Stimulated activated naive CD8-positive, alpha-beta T cell treated with anti-CD3 and anti-CD28 coated beads, Interleukin-15, amount 100 ng/mL, for 72 hours (primary cell): ENCODE results near the gene TGM3.
"Not testable (repeated sequence)": the region's sequence is repeated elsewhere in the genome, so short reads cannot be mapped to it uniquely, and the experiment has no call there.

ENCODE experiments used
- ATAC-seq: fragments of 150-1000 bp; cut with Tn5 transposase; 2 replicates; pipeline ENCODE4 v1.10.0; 2021; ENCODE audit warnings: mild to moderate bottlenecking, moderate library complexity
- DNase-seq, 2 donors: peaks; one replicate each; pipeline ENCODE4 v3.0.0; 2021 to 2022
- H3K27ac Mint-ChIP-seq, 2 donors: one replicate each; pipeline ENCODE4 v1.8.0; 2022; ENCODE audit warnings: mild to moderate bottlenecking in 2 of 2, mixed read lengths in 2 of 2, moderate library complexity in 2 of 2
- H3K27me3 Mint-ChIP-seq: one replicate; pipeline ENCODE4 v1.8.0; 2022; ENCODE audit warnings: mixed read lengths
- H3K4me1 Mint-ChIP-seq: one replicate; pipeline ENCODE4 v1.8.0; 2022; ENCODE audit warnings: mild to moderate bottlenecking, mixed read lengths
- H3K4me3 Mint-ChIP-seq, 2 donors: one replicate each; pipeline ENCODE4 v1.8.0; 2022; ENCODE audit warnings: mild to moderate bottlenecking in 2 of 2, mixed read lengths in 2 of 2, moderate library complexity in 1 of 2
- H3K9me3 Mint-ChIP-seq, 2 donors: one replicate each; pipeline ENCODE4 v1.8.0; 2022; ENCODE audit warnings: mixed read lengths in 2 of 2

The TGM3 gene, protein sequence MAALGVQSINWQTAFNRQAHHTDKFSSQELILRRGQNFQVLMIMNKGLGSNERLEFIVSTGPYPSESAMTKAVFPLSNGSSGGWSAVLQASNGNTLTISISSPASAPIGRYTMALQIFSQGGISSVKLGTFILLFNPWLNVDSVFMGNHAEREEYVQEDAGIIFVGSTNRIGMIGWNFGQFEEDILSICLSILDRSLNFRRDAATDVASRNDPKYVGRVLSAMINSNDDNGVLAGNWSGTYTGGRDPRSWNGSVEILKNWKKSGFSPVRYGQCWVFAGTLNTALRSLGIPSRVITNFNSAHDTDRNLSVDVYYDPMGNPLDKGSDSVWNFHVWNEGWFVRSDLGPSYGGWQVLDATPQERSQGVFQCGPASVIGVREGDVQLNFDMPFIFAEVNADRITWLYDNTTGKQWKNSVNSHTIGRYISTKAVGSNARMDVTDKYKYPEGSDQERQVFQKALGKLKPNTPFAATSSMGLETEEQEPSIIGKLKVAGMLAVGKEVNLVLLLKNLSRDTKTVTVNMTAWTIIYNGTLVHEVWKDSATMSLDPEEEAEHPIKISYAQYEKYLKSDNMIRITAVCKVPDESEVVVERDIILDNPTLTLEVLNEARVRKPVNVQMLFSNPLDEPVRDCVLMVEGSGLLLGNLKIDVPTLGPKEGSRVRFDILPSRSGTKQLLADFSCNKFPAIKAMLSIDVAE

GRCh38 chr20:2295886-2296515, at the start of gene TGM3:
TGM3 (plus strand) TSS chr20:2296001; CDS start chr20:2296064, 63 bp downstream.
- DNase-seq (no peak), ATAC-seq (no peak)
- Mint-ChIP-seq H3K27ac (no peak within 1 kb of the TSS), H3K4me3 (no peak within 1 kb of the TSS), H3K9me3 (no peaks in the 10 kb centered on the region), H3K27me3 (peaks cover 11% of the 10 kb centered on the region), H3K4me1 (peaks cover 4% of the 10 kb centered on the region)

DNA sequence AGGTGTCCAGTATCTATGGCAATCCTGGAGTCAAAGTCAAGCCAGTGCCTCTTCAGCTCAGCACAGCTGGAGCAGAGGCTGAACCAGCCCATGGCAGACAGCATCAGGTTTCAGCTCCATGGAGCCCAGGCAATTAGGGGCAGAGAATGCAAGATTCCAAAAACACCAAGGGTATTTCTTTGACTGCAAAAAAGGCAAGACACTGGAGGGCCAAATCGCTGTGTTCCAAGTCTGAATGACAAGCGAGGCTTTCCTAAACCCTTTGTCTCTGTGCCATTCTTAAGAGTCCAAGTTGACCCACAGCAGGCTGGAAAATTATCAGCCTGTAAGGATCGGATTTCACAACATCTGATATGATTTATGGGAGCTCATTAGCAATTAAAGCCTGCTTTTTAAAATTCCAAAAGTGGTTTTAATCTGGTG, 49.7 kb upstream of the TGM3 start:
- peaks cover 24% of the 10 kb centered on the region for H3K27me3 Mint-ChIP-seq
- no peak for DNase-seq
- H3K4me1 Mint-ChIP-seq, result no peaks in the 10 kb centered on the region
- ATAC-seq, result no peak
- no peaks in the 10 kb centered on the region for H3K9me3 Mint-ChIP-seq
- no peak overlapping the region for H3K4me3 Mint-ChIP-seq
- no peak overlapping the region for H3K27ac Mint-ChIP-seq

GRCh38 chr20:2248837-2249236, 47.0 kb upstream of the TGM3 start:
- H3K27ac Mint-ChIP-seq, result peak overlapping the region in 1 of 2 donors; percentile 62
- H3K27me3 Mint-ChIP-seq, result peaks cover 37% of the 10 kb centered on the region
- DNase-seq, result no peak
- no peak overlapping the region for H3K4me3 Mint-ChIP-seq
- ATAC-seq, result no peak
- no peaks in the 10 kb centered on the region for H3K9me3 Mint-ChIP-seq
- H3K4me1 Mint-ChIP-seq, result no peaks in the 10 kb centered on the region

DNA sequence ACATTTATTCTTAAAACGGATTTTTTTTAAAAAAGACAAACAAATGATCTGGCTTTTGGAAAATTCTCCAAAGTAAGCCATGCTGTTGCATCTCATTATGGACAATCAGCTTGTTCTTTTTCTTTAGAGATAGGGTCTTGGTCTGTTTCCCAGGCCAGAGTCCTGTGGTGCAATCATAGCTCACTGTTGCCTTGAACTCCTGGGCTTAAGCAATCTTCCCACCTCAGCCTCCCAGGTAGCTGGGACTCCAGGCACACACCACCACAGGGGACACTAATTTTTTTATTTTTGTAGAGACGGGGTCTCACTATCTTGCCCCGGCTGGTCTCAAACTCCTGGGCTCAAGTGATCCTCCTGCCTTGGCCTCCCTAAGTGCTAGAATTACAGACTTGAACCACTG, 45.9 kb upstream of the TGM3 start:
- Mint-ChIP-seq H3K4me1 (no peaks in the 10 kb centered on the region), H3K4me3 (no peak overlapping the region), H3K9me3 (no peaks in the 10 kb centered on the region), H3K27me3 (peaks cover 33% of the 10 kb centered on the region), H3K27ac (no peak overlapping the region)
- ATAC-seq, result no peak
- no peak for DNase-seq

GRCh38 chr20:2252419-2252997, 43.3 kb upstream of the TGM3 start:
- Mint-ChIP-seq H3K4me1 (no peaks in the 10 kb centered on the region), H3K4me3 (no peak overlapping the region), H3K9me3 (no peaks in the 10 kb centered on the region), H3K27ac (no peak overlapping the region), H3K27me3 (peaks cover 33% of the 10 kb centered on the region)
- ATAC-seq (no peak), DNase-seq (no peak)

GRCh38 chr20:2253256-2253655, 42.5 kb upstream of the TGM3 start:
- no peaks in the 10 kb centered on the region for H3K4me1 Mint-ChIP-seq

DNA sequence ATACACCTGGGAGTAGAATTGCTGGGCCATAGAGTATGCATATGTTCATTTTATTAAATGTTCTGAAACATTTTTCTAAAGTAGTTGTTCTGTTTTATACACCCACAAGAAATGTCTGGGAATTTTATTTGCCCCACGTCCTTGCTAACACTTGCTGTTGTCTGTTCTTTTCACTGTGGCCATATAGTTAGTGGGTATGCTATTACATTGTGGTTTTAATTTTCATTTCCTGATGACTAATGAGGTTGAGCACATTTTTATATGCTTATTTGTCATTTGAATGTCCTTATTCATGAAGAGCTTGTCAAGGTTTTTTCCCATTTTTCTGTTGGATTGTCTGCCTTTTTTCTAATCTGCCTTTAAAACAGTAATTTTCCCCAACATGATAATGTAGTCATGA, 41.5 kb upstream of the TGM3 start:
- peak overlapping the region in 1 of 2 donors; percentile 74 for H3K27ac Mint-ChIP-seq
- H3K4me1 Mint-ChIP-seq, result no peaks in the 10 kb centered on the region
- H3K27me3 Mint-ChIP-seq, result peaks cover 35% of the 10 kb centered on the region
- no peaks in the 10 kb centered on the region for H3K9me3 Mint-ChIP-seq
- ATAC-seq, result no peak
- H3K4me3 Mint-ChIP-seq, result no peak overlapping the region
- no peak for DNase-seq

More at GRCh38 chr20:2253256-2253655, 42.5 kb upstream of the TGM3 start:
- ATAC-seq, result no peak
- Mint-ChIP-seq H3K27me3 (peaks cover 32% of the 10 kb centered on the region), H3K4me3 (no peak overlapping the region), H3K27ac (no peak overlapping the region), H3K9me3 (no peaks in the 10 kb centered on the region)
- DNase-seq, result no peak

GRCh38 chr20:2255926-2256531, 39.8 kb upstream of the TGM3 start:
- DNase-seq (no peak), ATAC-seq (no peak)
- H3K27ac Mint-ChIP-seq, result peak overlapping the region in 1 of 2 donors; percentile 89
- no peak overlapping the region for H3K4me3 Mint-ChIP-seq
- peaks cover 44% of the 10 kb centered on the region for H3K27me3 Mint-ChIP-seq
- H3K9me3 Mint-ChIP-seq, result no peaks in the 10 kb centered on the region
- H3K4me1 Mint-ChIP-seq, result no peaks in the 10 kb centered on the region

DNA sequence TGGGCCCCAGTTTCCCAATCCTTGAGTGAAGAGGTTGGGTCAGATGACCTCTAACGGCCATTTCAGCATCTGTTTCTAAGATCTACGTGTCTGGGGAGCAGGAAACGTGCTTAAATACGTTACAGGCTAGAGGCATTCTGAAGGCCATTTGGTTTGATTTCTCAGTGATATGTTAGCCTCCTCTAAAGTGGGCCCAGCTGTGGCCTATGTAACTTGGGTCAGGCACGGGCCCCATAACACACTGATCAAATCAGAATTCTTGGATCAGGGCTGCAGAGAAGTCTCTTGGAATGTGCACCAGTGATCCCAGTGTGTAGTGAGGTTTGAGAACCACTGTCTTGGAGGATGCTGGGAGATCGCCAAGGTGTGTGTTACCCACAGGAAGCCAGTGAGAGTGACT, 36.1 kb upstream of the TGM3 start:
- Mint-ChIP-seq H3K9me3 (no peaks in the 10 kb centered on the region), H3K4me1 (no peaks in the 10 kb centered on the region), H3K4me3 (no peak overlapping the region), H3K27ac (no peak overlapping the region), H3K27me3 (peaks cover 29% of the 10 kb centered on the region)
- ATAC-seq (no peak), DNase-seq (no peak)

- Mint-ChIP-seq H3K9me3 (no peaks in the 10 kb centered on the region), H3K4me3 (no peak overlapping the region), H3K27me3 (peaks cover 33% of the 10 kb centered on the region), H3K4me1 (no peaks in the 10 kb centered on the region), H3K27ac (no peak overlapping the region)
- no peak for ATAC-seq
- DNase-seq, result no peak
Measured at GRCh38 chr20:2260250-2260649, 35.6 kb upstream of the TGM3 start.

- H3K4me1 Mint-ChIP-seq, result no peaks in the 10 kb centered on the region
- DNase-seq, result no peak
- H3K27me3 Mint-ChIP-seq, result peaks cover 35% of the 10 kb centered on the region
- no peak overlapping the region for H3K27ac Mint-ChIP-seq
- ATAC-seq, result no peak
- no peak overlapping the region for H3K4me3 Mint-ChIP-seq
- no peaks in the 10 kb centered on the region for H3K9me3 Mint-ChIP-seq
Measured at GRCh38 chr20:2261046-2261485, 34.7 kb upstream of the TGM3 start.

GRCh38 chr20:2261629-2262028, 34.2 kb upstream of the TGM3 start:
- H3K27me3 Mint-ChIP-seq, result peaks cover 40% of the 10 kb centered on the region
- no peaks in the 10 kb centered on the region for H3K4me1 Mint-ChIP-seq
- no peak overlapping the region for H3K27ac Mint-ChIP-seq
- ATAC-seq, result no peak
- H3K9me3 Mint-ChIP-seq, result no peaks in the 10 kb centered on the region
- DNase-seq, result no peak
- H3K4me3 Mint-ChIP-seq, result no peak overlapping the region

DNA sequence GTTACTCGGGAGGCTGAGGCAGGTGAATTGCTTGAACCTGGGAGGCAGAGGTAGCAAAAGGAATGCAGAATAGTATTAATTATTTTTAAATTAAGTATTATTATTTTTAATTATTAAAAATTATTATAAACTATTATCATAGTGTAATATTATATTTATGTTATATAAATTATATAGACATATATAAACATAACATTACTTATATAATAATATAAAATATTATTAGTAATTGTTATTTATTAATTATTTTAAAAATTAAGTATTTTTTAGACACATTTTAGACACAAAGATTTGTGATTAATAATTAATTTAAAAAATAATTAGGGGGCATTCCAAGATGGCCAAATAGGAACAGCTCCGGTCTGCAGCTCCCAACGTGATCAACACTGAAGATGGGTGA, 31.7 kb upstream of the TGM3 start:
- H3K4me1 Mint-ChIP-seq, result no peaks in the 10 kb centered on the region
- peaks cover 0 to 5% of the 10 kb centered on the region in 2 donors for H3K9me3 Mint-ChIP-seq
- no peak overlapping the region for H3K4me3 Mint-ChIP-seq
- ATAC-seq (no peak), DNase-seq (no peak)
- no peak overlapping the region for H3K27ac Mint-ChIP-seq
- H3K27me3 Mint-ChIP-seq, result peaks cover 47% of the 10 kb centered on the region

DNA sequence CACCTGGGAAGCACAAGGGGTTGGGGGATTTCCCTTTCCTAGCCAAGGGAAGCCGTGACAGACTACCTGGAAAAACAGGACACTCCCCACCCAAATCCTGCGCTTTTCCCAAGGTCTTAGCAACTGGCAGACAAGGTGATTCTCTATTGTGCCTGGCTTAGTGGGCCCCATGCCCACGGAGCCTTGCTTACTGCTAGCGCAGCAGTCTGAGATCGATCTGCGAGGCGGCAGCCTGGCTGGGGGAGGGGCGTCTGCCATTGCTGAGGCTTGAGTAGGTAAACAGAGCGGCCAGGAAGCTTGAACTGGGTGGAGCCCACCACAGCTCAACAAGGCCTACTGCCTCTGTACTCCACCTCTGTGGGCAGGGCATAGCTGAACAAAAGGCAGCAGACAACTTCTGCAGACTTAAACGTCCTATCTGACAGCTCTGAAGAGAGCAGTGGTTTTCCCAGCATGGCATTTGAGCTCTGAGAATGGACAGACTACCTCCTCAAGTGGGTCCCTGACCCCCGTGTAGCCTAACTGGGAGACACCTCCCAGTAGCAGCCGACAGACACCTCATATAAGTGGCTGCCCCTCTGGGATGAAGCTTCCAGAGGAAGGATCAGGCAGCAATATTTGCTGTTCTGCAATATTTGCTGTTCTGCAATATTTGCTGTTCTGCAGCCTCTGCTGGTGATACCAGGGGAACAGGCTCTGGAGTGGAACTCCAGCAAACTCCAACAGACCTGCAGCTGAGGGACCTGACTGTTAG, 31.0 kb upstream of the TGM3 start:
- not testable (repeated sequence) for H3K9me3 Mint-ChIP-seq, H3K27ac Mint-ChIP-seq, ATAC-seq, H3K4me1 Mint-ChIP-seq, DNase-seq, H3K4me3 Mint-ChIP-seq
- peaks cover 41% of the 10 kb centered on the region for H3K27me3 Mint-ChIP-seq
